ENCODE data around the gene SLC35E1. TPM values are rescaled to one million over a fixed set of nuclear protein-coding genes. Genes with fewer than 3 reads are reported as not detected.
A peak's percentile ranks its signal among the peaks of the same experiment; 100 is the strongest.

Gene SLC35E1
- total RNA-seq, 2 donors from 2014 or later, result 26.6 to 30.6 TPM

DNA sequence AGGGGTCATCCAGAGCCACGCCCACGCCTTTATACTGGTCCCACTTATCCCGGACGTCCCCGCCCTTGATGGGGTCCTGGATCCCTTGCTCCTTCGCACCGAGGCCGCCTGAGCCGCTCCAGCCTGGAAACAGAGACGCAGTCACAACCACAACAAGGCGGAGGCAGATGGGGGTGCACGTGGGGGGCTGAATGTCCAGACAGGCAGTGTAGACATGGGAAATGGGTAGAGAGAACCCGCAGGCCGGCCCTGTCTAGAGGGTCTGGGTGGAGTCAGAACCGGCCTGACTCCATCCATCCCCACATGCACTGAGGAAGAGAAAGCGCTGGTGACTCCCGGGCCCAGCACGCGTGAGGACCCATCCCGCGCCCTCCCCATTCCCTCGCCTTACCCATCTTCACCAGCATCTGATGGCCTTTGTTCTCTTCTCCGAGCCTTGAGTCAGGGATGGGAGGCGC lies 53.0 kb downstream of the SLC35E1 start:
- H3K9me3 Mint-ChIP-seq, result no peaks in the 10 kb centered on the region
- no peaks in the 10 kb centered on the region for H3K27me3 ChIP-seq (ENCODE audit: control insufficient read depth, insufficient read depth, low read length, poor library complexity, severe bottlenecking)
- H3K27ac ChIP-seq (ENCODE audit: low read depth, low read length), result no peak overlapping the region
- H3K36me3 ChIP-seq (ENCODE audit: control insufficient read depth, insufficient read depth, low read length), result peaks cover 58% of the 10 kb centered on the region
- H3K27me3 Mint-ChIP-seq (ENCODE audit: insufficient read depth), result no peaks in the 10 kb centered on the region
- no peak overlapping the region for H3K27ac Mint-ChIP-seq
- H3K4me3 Mint-ChIP-seq, result no peak overlapping the region
- no peaks in the 10 kb centered on the region for H3K4me1 ChIP-seq (ENCODE audit: control insufficient read depth, insufficient read depth, low read length)
- H3K36me3 Mint-ChIP-seq (ENCODE audit: low read depth), result peaks cover 57% of the 10 kb centered on the region
- no peaks in the 10 kb centered on the region for H3K9me3 ChIP-seq (ENCODE audit: control insufficient read depth, low read length)
- 93 to 96% methylated on average over 13 to 24 of the region's 24 CpGs for WGBS, 2 experiments (ENCODE audit: insufficient coverage in 1 of 2, insufficient read length in 1 of 2)
- no peak overlapping the region for H3K4me3 ChIP-seq (ENCODE audit: low read length)
- H3K9ac ChIP-seq (ENCODE audit: extremely low read depth, low read length, poor library complexity, severe bottlenecking), result no peak overlapping the region
- TF ChIP-seq, protein P1, sequence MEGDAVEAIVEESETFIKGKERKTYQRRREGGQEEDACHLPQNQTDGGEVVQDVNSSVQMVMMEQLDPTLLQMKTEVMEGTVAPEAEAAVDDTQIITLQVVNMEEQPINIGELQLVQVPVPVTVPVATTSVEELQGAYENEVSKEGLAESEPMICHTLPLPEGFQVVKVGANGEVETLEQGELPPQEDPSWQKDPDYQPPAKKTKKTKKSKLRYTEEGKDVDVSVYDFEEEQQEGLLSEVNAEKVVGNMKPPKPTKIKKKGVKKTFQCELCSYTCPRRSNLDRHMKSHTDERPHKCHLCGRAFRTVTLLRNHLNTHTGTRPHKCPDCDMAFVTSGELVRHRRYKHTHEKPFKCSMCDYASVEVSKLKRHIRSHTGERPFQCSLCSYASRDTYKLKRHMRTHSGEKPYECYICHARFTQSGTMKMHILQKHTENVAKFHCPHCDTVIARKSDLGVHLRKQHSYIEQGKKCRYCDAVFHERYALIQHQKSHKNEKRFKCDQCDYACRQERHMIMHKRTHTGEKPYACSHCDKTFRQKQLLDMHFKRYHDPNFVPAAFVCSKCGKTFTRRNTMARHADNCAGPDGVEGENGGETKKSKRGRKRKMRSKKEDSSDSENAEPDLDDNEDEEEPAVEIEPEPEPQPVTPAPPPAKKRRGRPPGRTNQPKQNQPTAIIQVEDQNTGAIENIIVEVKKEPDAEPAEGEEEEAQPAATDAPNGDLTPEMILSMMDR (conservative IDR thresholded peaks at IDR 0.05), result no peak
- H3K4me1 Mint-ChIP-seq, result no peaks in the 10 kb centered on the region
- DNase-seq, result no peak

DNA sequence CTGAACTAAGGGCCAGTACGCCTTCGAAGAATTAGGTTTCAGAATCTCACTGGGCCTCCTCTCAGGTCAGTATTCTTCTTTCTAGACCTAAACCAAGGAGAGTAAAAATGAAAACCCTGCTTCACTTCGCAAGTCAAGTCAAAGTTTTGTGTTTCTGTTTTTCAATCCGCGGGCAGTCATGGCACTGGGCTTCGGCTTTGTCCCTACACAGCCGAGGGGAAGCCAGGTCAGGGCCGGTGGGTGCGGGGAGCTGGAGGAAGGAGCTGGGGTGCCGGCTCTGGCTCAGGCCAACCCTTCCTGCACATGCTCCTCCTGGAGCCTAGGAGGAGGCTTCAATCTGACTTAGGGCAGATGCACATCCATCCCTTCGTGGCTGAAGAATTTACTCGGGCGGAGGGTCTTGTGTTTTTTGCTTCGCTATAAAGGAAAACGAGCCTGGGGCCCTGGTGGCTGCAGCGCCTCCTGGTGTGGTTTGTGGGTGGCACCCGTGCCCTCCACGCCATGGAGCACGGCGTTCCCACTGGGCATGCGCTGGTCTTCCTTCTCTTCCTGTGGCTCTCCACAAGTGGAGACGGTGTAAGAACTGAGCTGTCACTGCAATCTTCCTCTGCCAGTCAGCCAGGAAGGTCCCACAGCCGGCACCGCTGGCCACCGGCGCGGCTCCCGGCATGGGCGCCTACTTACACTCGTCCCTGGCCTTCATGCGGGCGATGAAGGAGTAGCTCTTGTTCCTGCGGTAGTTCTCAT lies 53.6 kb downstream of the SLC35E1 start:
- DNase-seq, result peak; percentile 69
- peaks cover 53% of the 10 kb centered on the region for H3K36me3 ChIP-seq (ENCODE audit: control insufficient read depth, insufficient read depth, low read length)
- H3K27ac Mint-ChIP-seq, result no peak overlapping the region

DNA sequence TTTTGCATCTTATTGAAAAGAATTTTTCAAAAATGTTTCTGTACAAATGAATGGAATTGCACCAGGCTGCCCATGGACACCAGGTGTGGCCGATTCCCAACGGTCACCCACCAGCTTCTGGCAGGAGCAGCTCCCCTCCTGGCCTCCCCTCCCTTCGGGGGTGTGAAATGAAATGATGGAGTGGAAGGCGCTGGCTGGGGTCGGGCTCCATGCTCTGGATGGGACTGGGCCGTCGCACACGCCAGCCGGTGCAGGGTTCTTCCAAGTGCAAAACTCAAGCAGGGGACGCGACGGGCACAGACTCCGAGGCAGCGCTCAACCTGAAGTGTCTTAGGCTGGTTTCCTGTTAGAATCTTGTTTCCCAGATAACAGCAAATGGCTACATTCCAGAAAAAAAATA lies 54.2 kb downstream of the SLC35E1 start:
- Mint-ChIP-seq H3K27ac (no peak overlapping the region), H3K4me3 (no peak overlapping the region), H3K36me3 (ENCODE audit: low read depth) (peaks cover 54% of the 10 kb centered on the region), H3K4me1 (no peaks in the 10 kb centered on the region), H3K9me3 (no peaks in the 10 kb centered on the region), H3K27me3 (ENCODE audit: insufficient read depth) (no peaks in the 10 kb centered on the region)
- no peak for DNase-seq
- H3K36me3 ChIP-seq (ENCODE audit: control insufficient read depth, insufficient read depth, low read length), result peaks cover 47% of the 10 kb centered on the region
- H3K4me3 ChIP-seq (ENCODE audit: low read length), result no peak overlapping the region
- TF ChIP-seq, protein P1 (conservative IDR thresholded peaks at IDR 0.05), result no peak
- H3K27me3 ChIP-seq (ENCODE audit: control insufficient read depth, insufficient read depth, low read length, poor library complexity, severe bottlenecking), result no peaks in the 10 kb centered on the region
- H3K27ac ChIP-seq (ENCODE audit: low read depth, low read length), result no peak overlapping the region
- H3K9ac ChIP-seq (ENCODE audit: extremely low read depth, low read length, poor library complexity, severe bottlenecking), result no peak overlapping the region
- H3K9me3 ChIP-seq (ENCODE audit: control insufficient read depth, low read length), result no peaks in the 10 kb centered on the region
- H3K4me1 ChIP-seq (ENCODE audit: control insufficient read depth, insufficient read depth, low read length), result no peaks in the 10 kb centered on the region
- 97 to 98% methylated on average over 9 to 14 of the region's 14 CpGs for WGBS, 2 experiments (ENCODE audit: insufficient coverage in 1 of 2, insufficient read length in 1 of 2)

More for the DNA sequence above, 53.6 kb downstream of the SLC35E1 start:
- peaks cover 51% of the 10 kb centered on the region for H3K36me3 Mint-ChIP-seq (ENCODE audit: low read depth)
- no peaks in the 10 kb centered on the region for H3K4me1 ChIP-seq (ENCODE audit: control insufficient read depth, insufficient read depth, low read length)
- no peaks in the 10 kb centered on the region for H3K9me3 Mint-ChIP-seq
- H3K27me3 ChIP-seq (ENCODE audit: control insufficient read depth, insufficient read depth, low read length, poor library complexity, severe bottlenecking), result no peaks in the 10 kb centered on the region
- H3K4me1 Mint-ChIP-seq, result no peaks in the 10 kb centered on the region
- no peaks in the 10 kb centered on the region for H3K27me3 Mint-ChIP-seq (ENCODE audit: insufficient read depth)
- TF ChIP-seq, protein P1 (conservative IDR thresholded peaks at IDR 0.05), result peak; percentile 59
- 94 to 98% methylated on average over 25 to 33 of the region's 33 CpGs for WGBS, 2 experiments (ENCODE audit: insufficient coverage in 1 of 2, insufficient read length in 1 of 2)
- H3K4me3 ChIP-seq (ENCODE audit: low read length), result no peak overlapping the region
- no peaks in the 10 kb centered on the region for H3K9me3 ChIP-seq (ENCODE audit: control insufficient read depth, low read length)
- H3K9ac ChIP-seq (ENCODE audit: extremely low read depth, low read length, poor library complexity, severe bottlenecking), result no peak overlapping the region
- no peak overlapping the region for H3K4me3 Mint-ChIP-seq
- no peak overlapping the region for H3K27ac ChIP-seq (ENCODE audit: low read depth, low read length)
